HG03045 (cell line): Measurements from ENCODE around the gene CDC73.
"Not testable (repeated sequence)": the region's sequence is repeated elsewhere in the genome, so short reads cannot be mapped to it uniquely, and the experiment has no call there.

Experiments
- ATAC-seq: cut with Tn5 transposase; IDR thresholded peaks from one replicate; pipeline ENCODE4 v1.9.1; 2021; ENCODE audit warnings: mild to moderate bottlenecking, moderate library complexity; ENCODE audit not compliant: unreplicated experiment

The CDC73 gene

GRCh38 chr1:193176113-193176512 lies 54.3 kb downstream of the CDC73 start:
- ATAC-seq: no peak

DNA sequence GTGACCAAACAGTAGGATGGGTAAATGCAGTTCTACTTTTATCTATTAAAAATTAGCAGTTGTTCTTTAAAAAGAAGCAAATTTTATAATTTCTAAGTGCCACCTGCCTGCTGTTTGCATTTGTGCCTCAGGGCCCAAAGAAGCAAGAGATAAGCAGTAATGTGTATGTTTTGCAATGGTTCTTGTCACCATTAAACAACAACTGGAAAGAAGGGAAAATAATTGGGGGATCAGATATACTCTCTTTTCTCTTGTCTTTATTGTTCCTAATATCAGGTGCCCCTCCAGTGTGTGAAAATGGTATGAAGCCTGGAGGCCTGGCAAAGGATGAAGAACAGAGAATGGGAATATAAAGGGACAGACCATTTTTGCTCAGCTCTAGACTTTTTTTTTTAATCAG lies 55.0 kb downstream of the CDC73 start:
- ATAC-seq: no peak

GRCh38 chr1:193179094-193179493 lies 57.3 kb downstream of the CDC73 start:
- no peak for ATAC-seq

GRCh38 chr1:193181536-193181935 lies 59.7 kb downstream of the CDC73 start:
- ATAC-seq: no peak

- no peak for ATAC-seq
Measured at GRCh38 chr1:193181985-193182384, 60.2 kb downstream of the CDC73 start.

- ATAC-seq: peak; percentile 63
Measured at GRCh38 chr1:193183019-193183627, 61.3 kb downstream of the CDC73 start.

DNA sequence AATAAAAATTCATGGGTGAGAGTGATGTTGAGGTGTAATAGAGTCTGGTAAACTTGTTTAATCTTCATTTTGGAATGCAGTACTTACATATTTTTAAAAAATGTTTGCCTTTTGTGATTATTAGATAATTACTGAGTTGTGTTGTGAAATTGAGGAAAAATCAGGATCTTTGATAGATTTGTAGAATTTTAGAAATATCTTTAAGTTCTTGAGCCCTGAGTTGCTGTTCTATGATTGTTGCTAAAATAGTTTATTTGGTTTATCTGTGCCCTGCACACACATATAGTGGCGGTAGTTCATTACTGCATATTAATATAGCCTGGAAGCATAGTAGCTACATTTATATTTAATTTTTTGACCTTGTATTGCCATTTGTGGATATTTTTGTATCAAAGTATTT lies 62.9 kb downstream of the CDC73 start:
- ATAC-seq: no peak

DNA sequence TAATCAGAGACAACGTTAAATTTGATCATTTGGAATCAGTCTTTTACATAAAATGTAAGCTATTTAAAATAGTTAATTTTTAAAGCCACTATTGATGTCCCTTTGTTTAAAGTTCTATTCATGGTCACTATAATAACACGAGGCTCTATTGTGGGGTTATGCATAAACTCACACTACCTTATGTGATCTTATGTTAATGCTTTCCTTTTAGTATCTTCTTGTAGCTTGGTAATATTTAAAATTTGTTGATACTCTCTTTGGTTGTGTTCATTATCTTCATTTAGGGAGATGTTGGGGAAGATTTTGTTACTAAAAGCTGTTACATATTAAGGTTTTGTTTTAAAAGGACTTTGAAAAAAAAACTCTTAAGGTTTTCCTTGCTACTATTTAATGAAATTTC lies 63.4 kb downstream of the CDC73 start:
- ATAC-seq: no peak

DNA sequence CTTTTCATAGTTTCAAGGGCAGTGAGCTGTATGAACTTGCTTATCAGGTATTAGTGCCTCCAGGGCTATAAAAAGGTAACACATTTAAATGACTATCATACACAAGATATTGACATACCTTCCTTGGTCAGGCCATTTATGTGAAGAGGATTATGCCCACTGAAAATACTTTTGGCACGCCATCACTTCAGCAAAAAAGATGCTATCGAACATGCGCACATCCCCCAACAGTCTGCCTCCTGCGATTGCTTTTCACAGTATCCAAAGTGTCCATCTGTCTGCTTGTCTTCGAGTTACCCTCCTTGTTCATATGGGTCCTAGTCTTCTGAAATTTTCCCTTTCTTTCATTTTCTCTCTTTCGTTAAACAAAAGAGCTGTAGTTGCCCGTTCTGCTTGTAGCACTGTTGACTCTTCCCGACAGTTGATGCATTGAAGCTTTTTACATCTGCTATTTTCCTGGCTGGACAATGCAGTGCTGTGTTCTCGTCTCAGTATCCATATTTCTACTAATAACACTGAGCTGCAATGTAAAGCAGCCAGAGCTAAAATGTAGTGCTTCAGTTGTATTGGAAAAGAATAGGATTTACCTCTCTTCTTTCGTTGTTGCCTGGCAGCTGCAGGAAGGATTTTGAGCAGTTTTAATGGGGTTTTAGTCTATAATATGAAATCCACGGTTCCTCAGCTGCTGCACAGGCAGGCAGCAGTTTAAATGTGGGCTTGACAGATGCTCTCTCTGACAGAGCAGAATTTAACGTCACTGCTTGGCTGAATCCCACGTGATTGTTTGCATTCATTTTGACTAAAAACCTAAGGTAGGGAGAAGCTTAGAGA lies 64.3 kb downstream of the CDC73 start, which contains the start of gene B3GALT2:
Gene B3GALT2 (minus strand): TSS at position 713 of the 831 bp plus-strand sequence. CDS start 5,051 bp downstream, outside the sequence.
- ATAC-seq: no peak

DNA sequence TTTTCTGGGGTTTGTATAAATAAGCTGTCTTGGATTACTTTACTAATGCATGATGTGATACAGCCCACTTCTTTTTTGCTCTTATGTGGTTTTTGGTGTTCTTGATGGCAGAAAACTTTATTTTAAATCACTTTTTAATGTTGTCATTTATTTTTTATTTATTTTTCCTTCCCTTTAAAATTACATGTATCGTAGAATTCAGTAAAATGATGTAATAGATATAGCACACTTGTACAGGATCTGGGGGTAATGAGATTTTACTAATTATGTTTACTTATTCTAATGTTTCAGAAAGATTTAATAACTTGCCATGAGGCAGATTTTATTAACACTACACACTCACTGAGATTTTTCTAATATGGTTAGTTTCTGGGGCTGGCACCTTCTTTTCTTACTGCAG lies 65.3 kb downstream of the CDC73 start:
- ATAC-seq: no peak

DNA sequence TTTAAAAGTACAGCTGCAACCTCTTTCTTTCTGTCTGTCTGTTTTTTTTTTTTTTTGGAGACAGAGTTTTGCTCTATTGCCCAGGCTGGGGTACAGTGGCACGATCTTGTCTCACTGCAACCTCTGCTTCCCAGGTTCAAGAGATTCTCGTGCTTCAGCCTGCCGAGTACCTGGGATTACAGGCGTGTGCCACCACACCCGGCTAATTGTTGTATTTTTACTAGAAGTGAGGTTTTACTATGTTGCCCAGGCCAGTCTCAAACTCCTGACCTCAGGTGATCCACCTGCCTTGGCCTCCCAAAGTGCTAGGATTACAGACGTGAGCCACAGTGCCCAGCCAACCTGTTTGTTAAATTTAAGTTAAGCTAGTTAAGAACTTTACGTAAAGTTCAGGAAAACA lies 67.1 kb downstream of the CDC73 start:
- not testable (repeated sequence) for ATAC-seq

DNA sequence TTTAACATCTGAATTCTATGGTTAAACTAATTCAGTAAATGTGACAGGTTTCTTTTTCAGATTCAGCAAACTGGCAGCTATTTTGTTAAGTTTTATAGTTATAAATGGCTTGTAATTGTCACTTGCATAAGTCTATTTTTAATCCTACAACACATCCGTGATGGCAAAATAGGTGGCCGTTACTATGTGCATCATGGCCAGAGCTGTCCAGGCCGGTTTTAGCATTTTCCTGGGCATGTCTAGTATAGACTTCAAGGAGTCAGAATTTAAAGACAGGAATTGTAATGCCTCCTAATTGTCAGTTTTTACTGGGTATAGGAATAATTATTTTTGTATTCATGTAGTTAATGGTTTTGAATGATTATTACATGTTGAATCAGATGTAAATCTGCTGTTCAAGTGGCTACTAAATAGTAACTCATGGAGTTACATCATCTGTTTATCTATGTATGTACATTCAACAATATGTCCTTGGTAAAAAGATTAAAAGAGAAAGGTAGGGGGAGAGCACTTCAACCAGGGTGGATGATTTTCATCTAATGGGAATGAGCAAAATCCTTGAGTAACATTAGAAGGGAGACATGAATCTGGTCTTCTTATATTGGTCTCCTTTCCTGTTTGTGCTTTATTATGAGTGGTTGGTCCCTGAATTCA lies 67.7 kb downstream of the CDC73 start:
- ATAC-seq: no peak

GRCh38 chr1:193190096-193190744 lies 68.4 kb downstream of the CDC73 start:
- ATAC-seq: no peak

DNA sequence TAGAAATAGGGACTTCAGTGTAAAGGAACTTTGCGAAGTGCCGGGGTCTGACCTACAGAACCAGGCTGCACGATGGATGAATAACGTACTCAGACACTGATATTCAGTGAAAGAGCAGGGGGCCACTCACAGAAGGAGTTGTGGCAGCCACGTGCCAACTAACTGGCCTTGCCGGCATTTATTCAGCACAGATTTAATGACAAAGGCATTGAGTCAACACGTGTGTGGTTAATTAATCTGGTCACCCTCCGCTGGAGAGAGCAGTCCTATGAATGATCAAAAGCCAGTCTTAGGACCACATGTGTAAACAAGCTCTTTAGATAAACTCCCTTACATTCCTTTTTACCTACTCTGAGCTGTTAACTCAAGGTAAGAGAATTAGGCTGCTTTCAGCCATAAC lies 70.8 kb downstream of the CDC73 start:
- no peak for ATAC-seq

DNA sequence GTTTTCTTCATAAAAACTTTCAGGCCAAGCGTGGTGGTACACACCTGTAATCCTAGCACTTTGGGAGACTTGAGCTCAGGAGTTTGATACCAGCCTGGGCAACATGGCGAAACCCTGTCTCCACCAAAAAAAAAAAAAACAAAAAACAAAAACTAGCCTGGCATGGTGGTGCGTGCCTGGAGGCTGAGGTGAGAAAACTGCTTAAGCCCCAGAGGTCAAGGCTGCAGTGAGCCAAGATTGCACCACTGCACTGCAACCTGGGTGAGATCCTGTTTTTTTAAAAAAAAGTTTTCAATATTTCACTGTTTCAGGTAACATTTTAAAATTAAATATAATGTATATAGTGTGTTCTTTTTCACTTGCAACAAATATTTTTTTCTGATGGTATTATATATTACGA lies 78.1 kb downstream of the CDC73 start:
- ATAC-seq: no peak

GRCh38 chr1:193201021-193201420 lies 79.2 kb downstream of the CDC73 start:
- no peak for ATAC-seq

GRCh38 chr1:193210996-193211395 lies 89.2 kb downstream of the CDC73 start:
- ATAC-seq: no peak

- peak; percentile 72 for ATAC-seq
Measured at GRCh38 chr1:193211539-193211938, 89.7 kb downstream of the CDC73 start.

DNA sequence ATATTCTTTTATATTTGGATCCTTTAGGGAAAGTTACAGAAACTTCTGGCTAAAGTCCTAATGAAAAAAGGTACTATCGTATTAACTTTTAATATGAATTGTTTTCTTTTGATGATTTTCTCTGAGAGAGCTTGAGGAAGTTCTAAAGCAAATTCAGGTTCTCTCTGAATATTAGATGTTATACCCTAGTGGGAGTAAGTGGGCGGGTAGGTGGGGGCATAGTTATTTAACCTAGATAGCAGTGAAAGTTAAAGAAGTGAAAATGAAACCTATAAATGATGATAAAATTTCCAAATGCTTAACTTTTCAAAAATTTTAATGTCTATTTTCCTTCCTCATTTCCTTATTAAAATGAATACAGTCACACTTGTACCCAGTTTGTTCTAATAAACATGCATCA lies 90.8 kb downstream of the CDC73 start:
- ATAC-seq: no peak

GRCh38 chr1:193213998-193214397 lies 92.2 kb downstream of the CDC73 start:
- no peak for ATAC-seq

DNA sequence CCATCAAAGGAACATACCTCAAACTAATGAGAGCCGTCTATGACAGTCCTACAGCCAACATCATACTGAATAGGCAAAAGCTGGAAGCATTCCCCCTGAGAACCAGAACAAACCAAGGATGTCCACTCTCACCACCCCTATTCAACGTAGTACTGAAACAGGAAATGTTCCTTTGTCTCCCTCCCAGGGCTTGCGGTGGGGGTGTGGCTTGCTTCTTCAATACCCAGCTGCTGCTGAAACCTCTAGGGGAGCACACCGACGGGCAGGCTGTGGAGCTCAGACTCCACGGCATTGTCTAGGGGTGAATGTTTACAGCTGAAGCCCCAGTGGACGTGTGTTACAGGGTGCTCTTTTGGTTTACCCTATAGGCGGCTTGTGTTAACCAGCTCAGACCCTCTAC lies 95.1 kb downstream of the CDC73 start:
- ATAC-seq: no peak
